ENCODE data around the gene ARL14.

The ARL14 gene

DNA sequence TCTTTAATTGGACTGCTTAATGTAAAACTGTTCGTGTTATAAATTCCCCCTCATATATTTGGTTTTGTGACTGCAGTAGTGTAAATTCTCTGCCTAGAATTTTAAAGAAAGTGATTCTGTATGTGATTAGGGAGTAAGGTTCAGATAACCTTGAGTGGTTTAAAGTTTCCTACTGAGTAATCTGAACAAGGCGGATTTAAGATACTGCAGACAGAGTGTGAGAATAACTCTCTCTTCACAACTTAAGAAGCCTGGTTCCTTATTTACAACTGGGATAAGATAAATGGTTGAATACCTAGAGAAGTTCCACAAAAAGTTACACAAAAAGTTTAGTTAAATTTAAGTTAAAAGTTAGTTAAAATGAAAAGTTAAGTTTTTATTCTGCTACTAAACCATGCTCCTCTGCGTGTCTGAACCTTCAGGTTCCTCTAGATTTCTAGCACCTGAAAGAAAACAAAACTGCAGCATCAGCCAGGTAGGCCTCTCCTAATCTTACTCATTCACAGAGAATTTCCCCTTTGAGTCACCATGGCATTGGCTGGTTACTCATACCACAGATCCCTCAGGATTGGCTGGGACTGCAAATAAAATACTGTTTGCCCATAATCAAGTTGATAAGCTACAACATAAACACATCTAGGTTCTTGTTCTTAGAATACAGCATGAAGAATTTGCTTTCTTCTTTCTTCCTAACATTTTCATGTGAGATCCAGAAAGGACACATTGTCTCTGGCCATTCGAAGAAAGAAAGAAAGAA, at the start of gene ARL14:
TSS of gene ARL14 (plus strand) at position 614 of the 757 bp plus-strand sequence. CDS start 187 bp downstream, outside the sequence.
- TF ChIP-seq POLR2A (IDR thresholded peaks at IDR 0.05; ENCODE audit: low read length) (no peak), GATA1 (IDR thresholded peaks at IDR 0.05; ENCODE audit: low read depth, low read length) (no peak)
- DNase-seq = no peak

DNA sequence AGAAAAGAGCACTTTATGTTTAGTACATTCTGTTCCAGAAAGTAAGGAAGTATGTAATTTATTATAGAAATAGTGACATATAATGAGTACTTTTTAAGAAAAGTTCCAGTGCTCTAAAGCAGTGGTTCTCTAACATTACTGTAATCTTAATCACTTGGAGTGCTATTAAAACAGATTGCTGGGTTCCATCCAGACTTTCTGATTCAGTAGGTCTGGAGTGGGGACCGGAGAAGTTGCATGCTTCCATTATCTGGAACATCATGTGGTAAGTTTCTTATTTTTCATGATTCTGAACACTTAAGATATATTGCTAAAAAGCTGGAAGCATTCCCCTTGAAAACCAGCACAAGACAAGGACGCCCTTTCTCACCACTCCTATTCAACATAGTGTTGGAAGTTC, 47.5 kb upstream of the ARL14 start:
- no peak for DNase-seq
- TF ChIP-seq GATA1 (IDR thresholded peaks at IDR 0.05; ENCODE audit: low read depth, low read length) = no peak
- no peak for TF ChIP-seq POLR2A (IDR thresholded peaks at IDR 0.05; ENCODE audit: low read length)

DNA sequence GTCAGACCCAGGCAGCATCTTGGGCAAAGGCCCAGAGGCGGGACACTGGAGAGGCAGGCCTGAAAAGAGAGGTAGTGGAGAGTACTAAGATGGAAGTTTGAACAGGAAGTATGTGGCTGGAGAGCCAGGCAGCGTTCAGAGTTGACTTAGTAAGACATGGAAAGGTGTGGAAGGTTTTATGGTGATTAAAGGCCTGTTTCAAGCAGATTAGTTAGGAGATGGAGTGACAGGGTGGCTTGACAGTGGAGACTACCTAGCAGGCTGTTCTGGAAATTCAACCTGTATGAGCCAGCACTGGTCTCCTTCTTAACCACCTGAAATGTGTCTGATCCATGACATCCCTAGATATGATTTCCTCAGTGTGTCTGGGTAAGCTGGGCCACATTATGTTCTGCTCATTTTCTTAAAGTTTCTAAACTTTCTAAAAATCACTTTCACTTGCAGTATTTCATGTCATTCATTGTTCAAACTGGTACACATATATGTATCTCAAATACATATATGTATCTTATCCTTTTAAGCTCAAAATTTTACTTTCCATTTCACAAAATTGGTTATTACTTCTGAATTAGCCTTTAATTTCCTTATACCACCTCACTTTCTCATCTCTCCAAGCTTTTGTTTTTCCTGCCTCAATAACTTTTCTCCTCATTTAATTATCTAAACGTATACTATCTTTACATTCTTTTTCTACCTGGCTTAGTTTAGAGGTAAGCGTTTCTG, 43.4 kb upstream of the ARL14 start:
- DNase-seq = no peak
- TF ChIP-seq POLR2A (IDR thresholded peaks at IDR 0.05; ENCODE audit: low read length) = no peak
- TF ChIP-seq GATA1 (IDR thresholded peaks at IDR 0.05; ENCODE audit: low read depth, low read length) = no peak

DNA sequence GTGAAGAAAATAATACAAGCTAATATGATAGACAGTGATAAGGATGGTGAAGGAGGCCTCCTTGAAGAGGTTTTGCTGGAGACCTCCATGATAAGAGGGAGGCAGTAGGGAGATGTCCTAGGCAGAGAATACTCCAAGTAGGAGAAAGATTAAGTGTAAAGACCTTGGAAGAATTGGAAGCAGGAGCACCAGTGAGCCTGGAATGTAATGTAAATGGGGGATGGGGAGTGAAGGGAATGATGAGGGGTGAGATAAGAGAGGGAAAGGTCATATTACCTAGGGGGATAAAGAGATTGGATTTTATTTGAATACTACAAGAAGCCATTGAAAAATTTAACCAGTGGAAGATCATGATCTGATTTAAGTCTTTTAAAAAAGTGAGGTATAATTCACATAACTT, 41.7 kb upstream of the ARL14 start:
- DNase-seq = no peak
- TF ChIP-seq POLR2A (IDR thresholded peaks at IDR 0.05; ENCODE audit: low read length) (no peak), GATA1 (IDR thresholded peaks at IDR 0.05; ENCODE audit: low read depth, low read length) (no peak)

DNA sequence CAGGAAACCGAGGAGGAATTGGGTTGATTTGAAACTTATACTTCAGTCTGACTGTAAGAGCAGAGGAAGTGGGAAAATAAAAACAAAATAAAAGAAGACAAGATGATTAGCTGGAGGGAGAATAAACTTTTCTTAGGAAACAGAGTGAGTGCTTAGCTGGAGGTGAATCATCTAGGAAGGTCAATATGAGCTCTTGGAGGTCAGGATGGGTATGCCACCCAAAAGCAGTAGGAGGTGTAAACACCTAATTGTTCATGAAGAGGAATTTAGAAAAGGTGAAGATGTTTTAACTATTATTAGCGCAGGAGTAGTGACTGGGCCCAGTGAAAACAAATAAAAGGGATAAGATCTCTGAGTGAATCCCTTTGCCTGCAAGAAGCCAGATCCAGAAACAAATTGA, 39.9 kb upstream of the ARL14 start:
- DNase-seq = no peak
- no peak for TF ChIP-seq POLR2A (IDR thresholded peaks at IDR 0.05; ENCODE audit: low read length)
- no peak for TF ChIP-seq GATA1 (IDR thresholded peaks at IDR 0.05; ENCODE audit: low read depth, low read length)

DNA sequence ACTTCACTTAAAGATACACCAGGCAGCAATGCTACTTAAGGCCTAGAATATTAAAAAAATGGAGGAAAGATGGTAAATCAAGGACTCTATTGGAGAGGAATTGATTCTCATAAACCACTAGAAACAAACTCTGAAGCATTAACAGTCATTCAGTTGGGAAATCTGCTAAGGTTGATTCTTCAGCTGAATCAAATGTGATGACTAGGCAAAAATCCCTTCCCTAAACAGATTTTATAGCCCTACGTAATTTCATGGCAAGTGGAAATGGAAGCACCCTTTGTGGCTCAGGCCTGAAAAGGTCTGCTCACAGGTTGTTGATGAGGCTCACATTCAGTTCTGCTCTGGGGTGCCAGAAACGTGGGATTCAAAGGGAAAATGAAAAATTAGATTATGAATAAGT, 38.8 kb upstream of the ARL14 start:
- no peak for DNase-seq
- no peak for TF ChIP-seq POLR2A (IDR thresholded peaks at IDR 0.05; ENCODE audit: low read length)
- TF ChIP-seq GATA1 (IDR thresholded peaks at IDR 0.05; ENCODE audit: low read depth, low read length) = no peak

DNA sequence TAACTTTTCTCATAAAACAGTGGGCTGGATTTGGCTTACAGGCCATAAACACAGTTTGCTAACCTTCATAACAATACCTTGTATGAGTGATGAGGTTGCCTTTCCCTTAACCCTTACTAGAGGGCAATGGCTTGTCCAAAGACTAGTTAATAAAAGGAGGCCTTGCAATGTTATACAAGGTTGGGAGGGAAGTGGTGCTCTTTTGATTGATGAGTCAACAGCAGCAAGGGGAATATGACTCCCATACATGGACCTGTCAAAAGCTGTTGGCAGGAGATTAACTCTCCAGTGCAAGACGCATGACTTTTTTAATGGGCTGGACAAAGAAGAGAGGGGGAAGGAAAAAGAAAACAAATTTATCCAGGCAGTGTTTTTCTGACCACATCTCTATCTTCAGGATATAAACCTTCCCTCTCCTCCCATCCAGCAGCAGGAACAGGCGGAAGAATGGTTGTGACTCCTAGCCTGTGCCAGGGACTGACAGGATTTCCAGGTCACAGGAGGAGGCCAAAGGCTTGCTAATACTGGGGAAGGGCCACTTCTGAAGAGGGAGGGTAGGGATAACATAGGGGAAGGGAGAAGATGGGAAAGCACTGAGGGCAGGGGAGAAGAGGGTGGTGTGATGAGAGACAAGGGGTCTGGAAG, 35.2 kb upstream of the ARL14 start:
- no peak for DNase-seq
- TF ChIP-seq POLR2A (IDR thresholded peaks at IDR 0.05; ENCODE audit: low read length) (no peak), GATA1 (IDR thresholded peaks at IDR 0.05; ENCODE audit: low read depth, low read length) (no peak)

DNA sequence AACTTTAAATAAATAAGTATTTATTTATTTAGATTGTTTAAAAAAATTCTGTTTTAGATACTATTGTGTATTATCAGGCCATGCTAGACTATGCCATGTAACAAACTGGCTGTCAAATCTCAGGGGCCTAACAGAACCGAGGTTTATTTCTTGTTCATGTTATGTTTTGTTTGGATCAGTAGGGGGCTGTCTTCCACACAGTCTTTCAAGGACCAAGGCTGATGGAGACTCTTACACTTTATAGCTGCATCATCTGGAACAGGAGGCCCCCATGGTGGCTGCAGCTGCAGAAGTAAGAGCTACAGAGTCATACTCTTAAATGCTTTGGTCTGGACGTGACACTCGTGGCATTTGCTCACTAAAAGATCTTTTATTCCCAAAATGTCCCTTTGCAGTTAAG, 33.0 kb upstream of the ARL14 start:
- DNase-seq = no peak
- no peak for TF ChIP-seq GATA1 (IDR thresholded peaks at IDR 0.05; ENCODE audit: low read depth, low read length)
- TF ChIP-seq POLR2A (IDR thresholded peaks at IDR 0.05; ENCODE audit: low read length) = no peak

DNA sequence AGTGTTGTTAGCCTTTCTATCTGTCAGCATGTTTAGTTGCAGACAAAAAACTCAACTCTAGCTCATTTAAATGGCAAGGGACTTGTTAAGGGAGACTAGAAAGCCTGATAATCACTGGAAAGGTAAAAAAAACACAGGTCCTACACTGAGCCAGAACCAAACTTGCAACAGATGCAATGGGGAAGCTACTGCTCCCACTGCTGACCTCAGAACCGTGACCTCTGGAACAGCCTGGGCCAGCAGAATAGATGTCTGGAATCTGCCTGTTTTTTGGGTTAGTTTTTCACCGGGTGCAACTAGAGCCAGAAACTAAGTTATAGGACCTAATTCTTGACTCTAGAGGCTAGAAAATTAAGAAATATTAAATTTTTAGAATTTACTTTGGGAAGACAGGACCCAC, 32.5 kb upstream of the ARL14 start:
- no peak for TF ChIP-seq POLR2A (IDR thresholded peaks at IDR 0.05; ENCODE audit: low read length)
- TF ChIP-seq GATA1 (IDR thresholded peaks at IDR 0.05; ENCODE audit: low read depth, low read length) = no peak
- DNase-seq = no peak

DNA sequence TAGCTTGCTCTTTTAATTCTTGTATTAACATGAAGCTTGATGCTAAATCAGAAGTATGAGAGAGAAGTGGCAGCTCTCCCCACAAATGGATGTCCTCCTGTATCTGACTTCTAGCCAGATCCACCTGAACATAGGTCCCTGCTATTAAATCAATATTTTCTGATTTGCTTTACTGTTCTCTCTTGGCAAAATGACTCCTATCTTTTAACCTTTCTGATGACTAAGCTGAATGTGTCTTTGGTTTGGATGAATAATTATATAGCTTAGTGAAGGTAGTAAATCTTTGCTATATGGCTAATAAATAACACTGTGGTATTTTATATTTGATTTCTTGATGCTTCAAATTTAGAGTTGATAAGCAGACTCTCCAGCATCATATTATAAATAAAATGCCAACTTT, 28.3 kb upstream of the ARL14 start:
- DNase-seq = no peak
- no peak for TF ChIP-seq POLR2A (IDR thresholded peaks at IDR 0.05; ENCODE audit: low read length)
- no peak for TF ChIP-seq GATA1 (IDR thresholded peaks at IDR 0.05; ENCODE audit: low read depth, low read length)

DNA sequence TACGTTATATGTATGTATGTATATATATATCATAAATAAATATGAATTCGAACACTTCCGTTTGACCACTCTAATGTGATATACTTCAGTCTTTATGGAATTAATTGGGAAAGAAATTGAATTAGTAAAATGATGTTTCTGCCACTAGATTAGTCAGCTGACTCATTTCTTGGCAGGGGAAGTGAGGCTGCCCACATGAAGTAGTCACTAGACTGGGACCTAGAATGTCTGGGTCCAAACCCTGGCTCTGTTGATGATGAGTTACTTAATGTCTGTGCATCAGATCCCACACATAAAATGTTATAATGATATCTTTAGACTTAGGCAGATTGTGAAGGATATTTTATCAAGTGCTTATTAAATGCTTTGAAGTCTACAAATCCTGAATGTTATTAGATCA, 27.4 kb upstream of the ARL14 start:
- no peak for DNase-seq
- TF ChIP-seq POLR2A (IDR thresholded peaks at IDR 0.05; ENCODE audit: low read length) (no peak), GATA1 (IDR thresholded peaks at IDR 0.05; ENCODE audit: low read depth, low read length) (no peak)

DNA sequence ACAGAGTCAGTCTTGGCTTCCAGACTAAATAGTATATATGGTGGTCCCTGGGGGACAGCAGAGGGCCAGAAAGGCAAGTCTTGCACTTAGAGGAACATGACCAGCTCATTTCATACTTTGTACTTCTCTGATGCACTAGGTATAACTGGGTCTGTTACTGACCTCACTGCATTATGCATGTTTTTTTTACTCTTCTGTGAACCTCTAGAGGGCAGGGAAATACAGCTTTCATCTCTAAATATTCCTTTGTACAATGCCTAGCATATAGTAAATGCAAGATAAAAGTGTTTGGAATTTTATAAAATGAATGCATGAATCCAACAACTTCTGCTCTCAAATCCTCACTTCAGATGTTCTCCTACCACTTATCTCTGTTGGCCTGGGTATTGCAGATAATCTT, 23.4 kb upstream of the ARL14 start:
- no peak for TF ChIP-seq GATA1 (IDR thresholded peaks at IDR 0.05; ENCODE audit: low read depth, low read length)
- no peak for TF ChIP-seq POLR2A (IDR thresholded peaks at IDR 0.05; ENCODE audit: low read length)
- DNase-seq = no peak

DNA sequence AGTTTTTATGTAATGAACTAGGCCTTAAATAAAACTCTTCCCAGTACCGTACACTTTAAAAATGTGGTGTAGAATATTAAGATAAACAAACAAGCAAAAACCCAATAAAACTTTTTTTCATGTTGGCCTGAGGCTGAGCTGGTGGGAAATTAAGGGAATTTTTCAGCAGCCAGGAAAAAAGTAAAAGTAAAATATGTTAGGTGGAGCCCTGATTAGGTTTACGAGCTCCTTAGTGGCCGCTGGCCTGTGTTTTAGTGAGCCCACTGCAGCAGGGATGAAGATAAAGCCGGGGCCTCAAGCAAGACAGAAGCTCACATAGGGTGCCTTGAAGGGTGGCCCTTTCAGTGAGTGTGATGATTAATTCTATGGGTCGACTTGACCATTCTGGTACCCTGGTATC, 16.1 kb upstream of the ARL14 start:
- TF ChIP-seq POLR2A (IDR thresholded peaks at IDR 0.05; ENCODE audit: low read length) = no peak
- no peak for TF ChIP-seq GATA1 (IDR thresholded peaks at IDR 0.05; ENCODE audit: low read depth, low read length)
- no peak for DNase-seq

DNA sequence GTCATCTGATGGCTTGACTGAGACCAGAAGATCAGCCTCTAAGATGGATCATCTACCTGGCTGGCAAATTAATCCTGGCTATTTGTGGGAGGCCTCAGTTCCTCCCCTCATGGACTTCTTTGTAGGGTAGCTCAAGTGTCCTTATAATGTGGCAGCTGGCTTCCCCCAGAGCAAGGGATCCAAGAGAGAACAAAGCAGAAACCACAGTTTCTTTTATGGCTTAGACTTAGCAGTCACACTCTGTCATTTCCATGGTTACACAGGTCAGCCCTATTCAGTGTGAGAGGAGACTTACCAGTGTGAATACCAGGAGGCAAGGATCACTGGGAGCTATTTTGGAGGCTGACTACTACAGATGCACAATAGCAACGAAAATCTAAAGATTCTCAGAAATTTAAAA, 15.3 kb upstream of the ARL14 start:
- no peak for DNase-seq

More for the DNA sequence above, 15.3 kb upstream of the ARL14 start:
- TF ChIP-seq GATA1 (IDR thresholded peaks at IDR 0.05; ENCODE audit: low read depth, low read length) = no peak

Measured in erythroblast (primary cell).